ENCODE measurements around the gene ARL2. TPM values are rescaled to one million over a fixed set of nuclear protein-coding genes. Genes with fewer than 3 reads are reported as not detected.
A peak's percentile ranks its signal among the peaks of the same experiment; 100 is the strongest.
"Not testable (repeated sequence)": the region's sequence is repeated elsewhere in the genome, so short reads cannot be mapped to it uniquely, and the experiment has no call there.

ARL2 gene
- total RNA-seq, 1 donor from 2014 or later, result 68.4 TPM

DNA sequence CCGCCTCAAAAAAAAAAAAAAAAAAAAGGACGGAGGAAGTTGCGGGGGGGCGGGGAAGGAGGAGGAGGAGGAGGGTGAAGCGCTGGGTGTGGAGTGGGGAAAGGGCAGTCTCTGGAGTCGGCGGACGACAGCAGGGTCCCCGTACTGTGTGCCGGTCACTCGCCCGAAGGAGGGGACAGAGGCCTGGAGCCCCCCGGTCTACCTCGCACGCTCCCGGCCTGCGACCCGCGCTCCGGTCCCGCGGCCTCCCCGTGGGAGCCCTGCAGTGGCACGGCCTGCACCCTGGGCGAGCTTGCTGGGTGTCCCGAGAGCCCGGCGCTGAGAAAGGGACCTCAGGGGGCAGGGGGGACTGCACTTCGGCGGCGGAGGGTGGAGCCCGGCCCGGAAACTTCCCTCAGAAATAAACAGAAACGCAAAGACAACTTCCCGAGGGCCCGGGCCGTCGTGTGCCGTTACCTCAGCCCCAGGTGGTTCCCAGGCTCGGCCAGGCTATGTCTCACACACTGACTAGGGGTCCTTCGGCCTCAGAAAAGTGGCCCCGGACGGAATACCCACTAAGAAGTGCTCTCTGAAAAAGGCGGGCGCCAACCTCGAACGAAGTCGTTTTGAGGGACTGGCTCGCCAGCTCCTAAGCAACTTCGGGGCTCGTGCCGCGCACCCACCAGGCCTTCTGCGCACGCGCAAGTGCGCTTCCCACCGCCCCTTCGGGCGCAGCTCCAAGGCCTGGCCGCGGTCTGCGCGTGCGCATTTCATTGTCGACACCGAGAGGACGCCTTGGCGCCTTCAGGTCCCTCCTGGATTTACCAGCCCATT, 42.3 kb upstream of the ARL2 start, which contains the start of gene MAJIN:
Gene MAJIN, minus strand, starts transcription at position 688 of the 813 bp plus-strand sequence. CDS start 12,703 bp downstream, outside the sequence.
- Mint-ChIP-seq H3K9me3 (ENCODE audit: unreplicated experiment) (peaks cover 2% of the 10 kb centered on the region), H3K27me3 (ENCODE audit: unreplicated experiment) (peaks cover 8% of the 10 kb centered on the region)
- TF ChIP-seq CTCF (IDR thresholded peaks at IDR 0.05; ENCODE audit: partially characterized antibody, unreplicated experiment), result no peak

GRCh38 chr11:64974124-64974523, 39.8 kb upstream of the ARL2 start:
- H3K27me3 Mint-ChIP-seq (ENCODE audit: unreplicated experiment), result peaks cover 8% of the 10 kb centered on the region
- H3K9me3 Mint-ChIP-seq (ENCODE audit: unreplicated experiment), result peaks cover 2% of the 10 kb centered on the region
- H3K4me1 Mint-ChIP-seq (ENCODE audit: low read depth, unreplicated experiment), result peaks cover 6% of the 10 kb centered on the region
- H3K36me3 Mint-ChIP-seq (ENCODE audit: unreplicated experiment), result no peaks in the 10 kb centered on the region
- H3K27ac Mint-ChIP-seq (ENCODE audit: unreplicated experiment), result no peak overlapping the region
- no peak for DNase-seq
- no peak for TF ChIP-seq CTCF (IDR thresholded peaks at IDR 0.05; ENCODE audit: partially characterized antibody, unreplicated experiment)
- H3K4me3 Mint-ChIP-seq (ENCODE audit: unreplicated experiment), result no peak overlapping the region

More for the DNA sequence above, 42.3 kb upstream of the ARL2 start, which contains the start of gene MAJIN:
- peak; percentile 67 for DNase-seq
- Mint-ChIP-seq H3K4me3 (ENCODE audit: unreplicated experiment) (no peak within 1 kb of the TSS), H3K4me1 (ENCODE audit: low read depth, unreplicated experiment) (peaks cover 5% of the 10 kb centered on the region), H3K27ac (ENCODE audit: unreplicated experiment) (no peak within 1 kb of the TSS), H3K36me3 (ENCODE audit: unreplicated experiment) (no peaks in the 10 kb centered on the region)

DNA sequence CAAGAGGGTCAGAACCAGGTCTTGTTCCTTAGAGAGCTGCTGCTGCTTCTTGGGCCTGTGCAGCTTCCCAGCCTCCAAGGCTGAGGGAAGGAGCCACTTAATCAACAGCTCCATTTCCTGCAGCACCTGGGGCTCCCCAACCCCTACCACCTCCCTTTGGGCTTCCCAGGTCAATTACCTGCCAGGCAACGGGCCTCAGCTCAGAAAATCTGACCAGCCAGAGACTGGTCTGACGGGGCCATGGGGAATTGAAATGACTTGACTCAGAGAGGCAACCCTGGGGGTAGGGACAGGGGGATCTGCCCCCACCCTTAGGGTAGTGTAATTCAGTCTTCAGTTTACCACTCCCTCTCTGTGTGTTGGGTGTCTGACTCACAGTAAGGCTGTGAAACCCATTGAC, 37.3 kb upstream of the ARL2 start:
- no peak overlapping the region for H3K4me3 Mint-ChIP-seq (ENCODE audit: unreplicated experiment)
- peaks cover 3% of the 10 kb centered on the region for H3K4me1 Mint-ChIP-seq (ENCODE audit: low read depth, unreplicated experiment)
- peaks cover 5% of the 10 kb centered on the region for H3K36me3 Mint-ChIP-seq (ENCODE audit: unreplicated experiment)
- H3K27ac Mint-ChIP-seq (ENCODE audit: unreplicated experiment), result no peak overlapping the region
- peaks cover 3% of the 10 kb centered on the region for H3K27me3 Mint-ChIP-seq (ENCODE audit: unreplicated experiment)
- no peak for TF ChIP-seq CTCF (IDR thresholded peaks at IDR 0.05; ENCODE audit: partially characterized antibody, unreplicated experiment)
- no peak for DNase-seq
- H3K9me3 Mint-ChIP-seq (ENCODE audit: unreplicated experiment), result no peaks in the 10 kb centered on the region

GRCh38 chr11:64983339-64983738, 30.6 kb upstream of the ARL2 start:
- not testable (repeated sequence) for H3K27me3 Mint-ChIP-seq (ENCODE audit: unreplicated experiment); H3K27ac Mint-ChIP-seq (ENCODE audit: unreplicated experiment); H3K4me1 Mint-ChIP-seq (ENCODE audit: low read depth, unreplicated experiment); H3K9me3 Mint-ChIP-seq (ENCODE audit: unreplicated experiment); H3K36me3 Mint-ChIP-seq (ENCODE audit: unreplicated experiment); DNase-seq; H3K4me3 Mint-ChIP-seq (ENCODE audit: unreplicated experiment)

- H3K4me1 Mint-ChIP-seq (ENCODE audit: low read depth, unreplicated experiment), result no peaks in the 10 kb centered on the region
- TF ChIP-seq CTCF (IDR thresholded peaks at IDR 0.05; ENCODE audit: partially characterized antibody, unreplicated experiment), result no peak
- H3K27ac Mint-ChIP-seq (ENCODE audit: unreplicated experiment), result no peak overlapping the region
- peaks cover 2% of the 10 kb centered on the region for H3K27me3 Mint-ChIP-seq (ENCODE audit: unreplicated experiment)
- no peak for DNase-seq
- H3K4me3 Mint-ChIP-seq (ENCODE audit: unreplicated experiment), result no peak overlapping the region
- H3K9me3 Mint-ChIP-seq (ENCODE audit: unreplicated experiment), result peaks cover 5% of the 10 kb centered on the region
- no peaks in the 10 kb centered on the region for H3K36me3 Mint-ChIP-seq (ENCODE audit: unreplicated experiment)
Measured at GRCh38 chr11:64987998-64988854, 25.7 kb upstream of the ARL2 start.

All from glutamatergic neuron (in vitro differentiated cells).